HG03175 (cell line): ENCODE measurements around the gene ATP2A3.

Source experiments
- ATAC-seq: cut with Tn5 transposase; IDR thresholded peaks from one replicate; pipeline ENCODE4 v1.9.1; 2021; ENCODE audit warnings: mild to moderate bottlenecking, moderate library complexity; ENCODE audit not compliant: unreplicated experiment

ATP2A3 gene

DNA sequence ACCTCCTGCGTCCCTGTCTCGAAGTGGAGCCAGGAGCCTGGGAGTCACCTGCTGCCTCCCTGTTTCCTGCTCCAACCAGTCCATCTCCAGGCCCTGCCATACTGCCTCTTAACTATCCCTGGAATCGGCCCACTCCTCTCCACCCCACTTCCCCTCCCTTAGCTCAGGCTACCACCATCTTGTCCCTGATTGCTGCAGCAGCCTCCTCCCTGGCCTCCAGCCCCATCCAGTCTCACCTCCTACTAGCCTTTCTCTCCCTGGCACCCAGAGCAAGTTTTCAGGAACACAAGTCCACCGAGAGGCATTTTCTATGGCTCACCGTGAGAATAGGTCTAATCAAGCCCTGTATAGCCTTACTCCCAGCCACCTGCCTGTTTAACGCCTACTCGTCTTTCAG is 70.5 kb downstream of the ATP2A3 start:
- no peak for ATAC-seq

DNA sequence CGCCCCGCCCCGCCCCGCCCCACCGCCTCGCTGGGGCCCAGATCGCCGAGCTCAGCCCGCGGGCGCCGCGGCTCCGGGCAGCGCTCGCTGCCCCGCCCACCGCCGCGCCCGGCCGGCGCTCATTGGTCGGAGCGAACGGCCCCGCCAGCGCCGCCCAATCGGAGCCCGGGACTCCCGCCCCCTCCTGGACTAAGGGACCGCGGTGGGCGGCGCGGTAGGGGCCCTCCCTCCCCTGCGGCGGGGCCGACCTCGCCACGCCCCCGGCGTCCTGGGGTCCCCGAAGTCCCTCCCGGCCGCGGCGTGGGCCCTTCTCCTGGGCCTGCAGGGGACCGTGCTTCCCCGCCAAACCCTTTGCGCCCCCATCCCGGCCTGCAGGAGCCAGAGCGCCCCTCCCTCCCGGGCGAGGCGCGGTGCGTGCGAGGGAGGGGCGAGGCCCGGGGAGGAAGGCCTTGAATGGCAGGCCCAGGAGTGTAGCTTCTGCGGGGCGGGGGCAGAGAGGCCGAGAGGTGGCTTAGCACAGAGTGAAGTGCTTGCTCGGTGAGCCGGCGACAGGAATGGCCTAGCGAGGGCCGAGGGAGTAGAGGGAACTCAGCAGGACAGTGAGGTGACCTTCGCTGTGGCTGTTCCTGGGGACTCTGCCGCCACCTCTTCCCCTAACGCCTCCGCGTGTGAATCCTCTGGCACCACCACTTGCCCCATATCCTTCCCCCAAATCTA is 71.1 kb downstream of the ATP2A3 start, which contains the start of gene CAMKK1:
CAMKK1 (minus strand) TSS at position 51 of the 717 bp plus-strand sequence. CDS start 7,366 bp downstream, outside the sequence.
- ATAC-seq = peak; percentile 81

GRCh38 chr17:3892095-3892998 is 71.9 kb downstream of the ATP2A3 start:
- ATAC-seq = peak; percentile 13

GRCh38 chr17:3891626-3892094 is 72.6 kb downstream of the ATP2A3 start:
- ATAC-seq = no peak

- ATAC-seq = no peak
These were observed 73.4 kb downstream of the ATP2A3 start for GRCh38 chr17:3890878-3891219.

GRCh38 chr17:3890082-3890877 is 74.0 kb downstream of the ATP2A3 start:
- ATAC-seq = no peak

DNA sequence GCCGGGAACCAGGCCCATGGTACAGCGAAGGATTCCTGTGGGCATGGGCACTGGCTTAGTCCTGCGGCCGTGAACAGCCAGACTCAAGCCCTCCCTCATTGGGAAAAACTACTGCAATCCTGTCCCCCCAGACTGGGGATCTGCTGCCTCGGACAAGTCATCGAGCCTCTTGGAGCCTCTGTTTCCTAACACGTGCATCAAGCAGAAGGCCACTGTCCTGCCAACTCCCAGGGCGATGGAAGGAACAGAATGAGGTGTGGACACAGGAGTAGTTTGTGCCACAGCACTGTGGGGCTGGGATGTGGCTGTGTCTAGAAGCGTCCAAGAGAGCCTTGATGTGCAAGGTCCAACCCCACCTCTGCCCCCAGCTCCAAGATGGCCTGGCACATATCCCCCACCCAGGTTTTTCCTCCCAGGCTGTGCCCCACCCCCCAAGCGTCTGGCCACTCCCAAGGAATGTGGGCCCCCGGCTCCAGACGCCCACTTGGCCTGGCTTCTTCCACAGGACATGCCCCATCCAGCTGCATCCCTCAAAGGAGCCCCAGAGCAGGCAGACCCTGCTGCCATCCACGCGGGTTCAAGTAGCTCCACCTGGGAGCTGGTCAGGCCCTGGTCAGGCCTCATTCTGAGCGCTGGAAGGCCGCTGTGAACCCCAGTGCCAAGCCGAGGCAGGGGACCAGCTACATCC is 74.8 kb downstream of the ATP2A3 start:
- ATAC-seq = no peak

GRCh38 chr17:3888343-3889171 is 75.7 kb downstream of the ATP2A3 start:
- ATAC-seq = no peak

DNA sequence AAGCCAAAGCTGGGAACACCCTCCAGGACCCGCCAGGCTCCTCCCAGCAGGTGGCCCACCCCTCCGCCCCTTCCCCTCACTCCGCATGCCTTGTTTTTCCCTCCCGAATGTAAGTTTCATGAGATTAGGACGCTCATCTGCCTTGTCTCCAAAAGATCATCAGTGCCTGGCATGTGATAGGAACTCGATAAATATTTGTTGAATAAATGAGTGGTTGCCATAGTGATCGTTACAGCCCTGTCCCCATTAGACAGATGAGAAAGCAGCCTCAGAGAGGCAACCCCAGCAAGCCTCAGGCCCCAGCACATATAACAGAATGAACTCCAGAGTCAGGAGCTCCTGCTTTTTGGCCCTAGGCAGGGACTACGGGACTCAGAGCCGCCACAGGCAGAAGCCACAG is 76.4 kb downstream of the ATP2A3 start:
- no peak for ATAC-seq

DNA sequence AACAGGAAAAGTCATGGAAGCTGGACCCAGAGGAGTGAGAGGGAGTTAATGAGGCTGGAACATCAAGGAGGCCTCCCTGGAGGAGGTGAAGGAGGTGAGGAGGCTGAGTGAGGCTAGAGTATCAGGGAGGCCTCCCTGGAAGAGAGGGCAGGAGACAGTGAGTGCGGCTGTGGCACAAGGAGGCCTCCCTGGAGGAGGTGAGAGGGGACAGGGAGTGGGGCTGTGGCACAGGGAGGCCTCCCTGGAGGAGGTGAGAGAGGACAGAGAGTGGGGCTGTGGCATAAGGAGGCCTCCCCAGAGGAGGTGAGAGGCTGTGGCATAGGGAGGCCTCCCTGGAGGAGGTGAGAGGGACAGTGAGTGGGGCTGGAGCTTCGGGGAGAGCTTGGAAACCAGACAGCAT is 76.8 kb downstream of the ATP2A3 start:
- ATAC-seq = no peak

DNA sequence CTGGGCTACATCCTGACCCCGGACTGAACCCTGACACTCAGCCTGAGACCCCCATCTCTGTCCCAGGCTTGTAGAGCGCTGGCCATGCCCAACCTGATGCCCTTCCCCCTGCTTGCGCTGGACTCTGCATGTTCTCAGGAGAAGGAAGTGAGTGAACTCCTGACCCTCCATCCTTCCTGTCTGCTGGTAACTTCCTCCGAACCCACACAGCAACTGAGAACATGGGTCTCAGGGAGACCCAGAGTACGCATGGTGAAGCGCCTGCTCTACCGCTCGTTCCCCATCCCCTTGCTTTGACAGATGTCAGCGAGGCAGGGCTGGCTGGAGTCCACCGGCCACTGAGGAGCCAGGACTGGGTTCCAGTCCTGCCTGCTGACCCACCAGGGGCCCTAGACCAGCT is 77.5 kb downstream of the ATP2A3 start:
- no peak for ATAC-seq

- no peak for ATAC-seq
These were observed 78.3 kb downstream of the ATP2A3 start for GRCh38 chr17:3885970-3886369.

GRCh38 chr17:3885271-3885670 is 79.0 kb downstream of the ATP2A3 start:
- ATAC-seq = no peak

GRCh38 chr17:3884188-3884587 is 80.0 kb downstream of the ATP2A3 start:
- ATAC-seq = no peak

GRCh38 chr17:3882276-3882675 is 82.0 kb downstream of the ATP2A3 start:
- no peak for ATAC-seq

DNA sequence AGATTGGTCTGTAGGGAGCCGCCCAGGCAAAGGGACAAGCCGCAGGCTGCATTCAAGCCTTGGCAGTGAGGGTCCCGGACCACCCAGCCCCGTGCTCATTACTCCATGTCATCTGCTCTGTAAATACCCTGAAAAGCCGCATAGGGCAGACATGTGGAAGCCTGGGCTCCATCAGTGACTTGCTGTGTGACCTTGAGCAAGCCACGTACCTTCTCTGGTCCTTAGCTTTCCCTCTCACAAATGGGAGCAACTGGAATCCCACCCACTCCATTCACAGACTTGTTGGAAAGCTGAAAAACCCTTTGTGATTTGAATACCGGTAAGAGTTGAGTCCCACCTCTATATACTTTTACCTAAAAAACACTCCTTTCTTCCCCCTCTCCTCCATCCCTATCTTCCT is 83.3 kb downstream of the ATP2A3 start:
- no peak for ATAC-seq

DNA sequence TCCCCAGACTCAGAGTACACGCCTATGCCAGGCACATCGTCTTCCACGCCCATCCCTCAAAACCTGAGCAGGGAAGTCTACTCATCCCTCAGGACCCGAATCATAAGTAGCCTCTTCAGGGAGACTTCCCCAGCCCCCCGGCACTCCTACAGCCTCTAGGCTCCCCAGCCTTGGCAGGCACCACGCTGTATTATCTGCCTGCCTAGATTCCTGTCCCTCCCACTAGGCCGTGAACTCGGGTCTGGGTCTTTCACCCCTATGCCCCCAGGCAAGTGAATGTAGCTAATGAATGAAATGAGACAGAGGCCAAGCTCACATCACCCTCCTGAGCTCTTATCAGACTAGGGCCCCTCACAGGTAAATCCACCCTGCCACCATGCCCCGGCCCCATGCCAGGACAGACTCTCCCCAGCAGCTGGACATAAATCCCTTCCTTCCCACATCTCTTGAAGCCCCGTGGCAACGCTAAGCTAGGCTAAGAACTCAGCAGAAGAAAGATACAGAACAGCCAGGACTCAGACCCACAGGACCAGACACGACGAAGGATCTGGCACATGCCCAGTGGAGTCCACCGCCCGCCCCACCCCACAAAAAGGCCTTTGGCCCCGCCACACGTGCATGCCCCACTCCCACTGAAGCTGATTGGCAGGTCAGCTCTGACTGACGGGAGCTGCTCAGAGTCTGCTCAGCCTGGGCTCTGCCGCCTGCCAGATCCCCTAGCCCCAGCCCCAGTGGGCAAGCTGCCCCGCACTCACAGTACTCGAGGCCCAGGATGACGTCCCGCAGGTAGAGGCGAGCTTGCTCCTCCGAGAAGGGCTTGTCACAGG is 84.4 kb downstream of the ATP2A3 start:
- no peak for ATAC-seq

GRCh38 chr17:3879186-3879585 is 85.1 kb downstream of the ATP2A3 start:
- ATAC-seq = no peak

GRCh38 chr17:3877220-3877619 is 87.0 kb downstream of the ATP2A3 start:
- ATAC-seq = no peak
